Mesenteric fat pad (tissue), 1 donor: ENCODE measurements around the gene CD46. TPM values are rescaled to one million over a fixed set of nuclear protein-coding genes. Genes with fewer than 3 reads are reported as not detected.
"Not testable (repeated sequence)": the region's sequence is repeated elsewhere in the genome, so short reads cannot be mapped to it uniquely, and the experiment has no call there.

ENCODE experiments used
- DNase-seq: peaks from one replicate; pipeline ENCODE4 v3.0.0-alpha.2; 2020; ENCODE audit warnings: low spot score
- long read RNA-seq: library from polyadenylated mRNA; unstranded; transcript quantifications from one replicate; pipeline ENCODE4 v2.0.0, GENCODE V29; 2020
- total RNA-seq: library from RNA; stranded (reverse); fragmentation: NEBNext Ultra II Directional; extraction: Animal tissue kit (Norgen Biotek cat#: 25700); gene quantifications from one replicate; pipeline ENCODE4 v1.2.1, GENCODE V29; 2021
- donor health status: DM: yes; HTN: yes; CAD: no.

The CD46 gene
- total RNA-seq: 242 TPM
- long read RNA-seq, transcript CD46-204 (11 exons, 3,188 nt): major isoform, 8 of 73 reads
- long read RNA-seq, partial matches to known transcripts: 21 of 73 reads
- long read RNA-seq, other reads (novel, unspliced or antisense): 34 of 73 reads

DNA sequence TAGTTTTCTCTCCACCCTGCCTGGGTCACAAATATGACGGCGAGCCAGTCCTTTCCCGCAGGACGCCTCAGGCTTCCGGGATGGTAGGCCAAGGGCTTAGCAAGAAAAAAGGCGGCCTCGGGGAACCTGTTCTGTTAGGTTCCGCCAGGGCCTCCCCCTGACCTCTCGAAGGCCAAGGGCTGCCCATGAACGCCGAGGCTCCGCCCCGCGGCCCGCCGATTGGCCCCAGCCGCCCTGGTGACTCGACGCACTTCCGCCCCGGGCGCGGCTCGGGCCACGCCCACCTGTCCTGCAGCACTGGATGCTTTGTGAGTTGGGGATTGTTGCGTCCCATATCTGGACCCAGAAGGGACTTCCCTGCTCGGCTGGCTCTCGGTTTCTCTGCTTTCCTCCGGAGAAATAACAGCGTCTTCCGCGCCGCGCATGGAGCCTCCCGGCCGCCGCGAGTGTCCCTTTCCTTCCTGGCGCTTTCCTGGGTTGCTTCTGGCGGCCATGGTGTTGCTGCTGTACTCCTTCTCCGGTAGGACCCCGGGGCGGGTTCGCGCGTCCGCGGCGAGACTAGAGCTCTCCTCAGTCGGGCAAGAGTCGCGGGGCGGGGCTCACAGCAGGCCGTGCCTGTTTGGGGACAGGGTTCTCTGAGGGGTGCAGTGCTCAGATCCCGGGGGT is at the start of gene CD46:
Gene CD46, plus strand, starts transcription at position 265 of the 666 bp plus-strand sequence. Its CDS starts 159 bp downstream, at position 424.
- DNase-seq: peak; percentile 98

DNA sequence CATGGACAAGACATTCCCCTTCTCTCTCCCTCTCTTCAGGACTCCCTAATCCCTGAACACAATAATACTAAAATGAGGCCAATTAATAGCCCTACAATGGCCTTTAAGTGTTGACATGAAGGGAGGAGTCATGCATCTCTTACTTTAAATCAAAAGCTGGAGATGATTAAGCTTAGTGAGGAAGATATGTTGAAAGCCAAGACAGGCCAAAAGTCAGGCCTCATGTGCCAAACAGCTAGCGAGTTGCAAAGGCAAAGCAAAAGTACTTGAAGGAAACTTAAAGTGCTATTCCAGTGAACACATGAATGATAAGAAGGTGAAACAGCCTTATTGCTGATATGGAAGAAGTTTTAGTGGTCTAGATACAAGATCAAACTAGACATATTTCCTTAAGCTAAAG is 49.5 kb upstream of the CD46 start:
- no peak for DNase-seq

DNA sequence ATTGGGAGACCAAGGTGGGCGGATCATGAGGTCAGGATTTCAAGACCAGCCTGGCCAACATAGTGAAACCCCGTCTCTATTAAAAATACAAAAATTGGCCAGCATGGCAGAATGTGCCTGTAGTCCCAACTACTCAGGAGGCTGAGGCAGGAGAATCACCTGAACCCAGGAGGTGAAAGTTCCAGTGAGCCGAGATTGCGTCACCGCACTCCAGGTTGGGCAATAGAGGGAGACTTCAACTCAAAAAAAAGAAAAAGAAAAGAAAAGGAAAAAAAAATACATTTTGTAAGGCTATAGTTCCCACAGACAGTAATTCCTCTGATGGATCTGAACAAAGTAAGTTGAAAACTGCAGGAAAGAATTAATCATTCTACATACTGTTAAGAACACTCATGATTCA is 48.1 kb upstream of the CD46 start:
- DNase-seq: no peak

DNA sequence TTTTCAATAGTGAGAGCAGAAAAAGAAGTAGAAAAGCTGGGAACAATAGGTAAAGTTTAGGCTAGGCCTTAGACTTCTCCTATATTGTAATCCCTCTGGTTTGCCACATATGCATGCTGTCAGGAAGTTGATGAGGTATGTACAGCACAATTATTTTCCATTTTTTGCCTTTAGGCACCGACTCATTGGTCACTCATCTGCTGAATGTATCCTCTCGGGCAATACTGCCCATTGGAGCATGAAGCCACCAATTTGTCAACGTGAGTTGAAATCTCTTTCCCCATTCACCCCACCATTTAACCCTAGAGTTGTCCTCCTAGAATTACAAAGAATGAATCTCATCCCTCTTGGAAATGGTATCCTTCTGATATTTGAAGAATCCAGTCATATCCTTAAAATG is 43.9 kb upstream of the CD46 start:
- DNase-seq: not testable (repeated sequence)

DNA sequence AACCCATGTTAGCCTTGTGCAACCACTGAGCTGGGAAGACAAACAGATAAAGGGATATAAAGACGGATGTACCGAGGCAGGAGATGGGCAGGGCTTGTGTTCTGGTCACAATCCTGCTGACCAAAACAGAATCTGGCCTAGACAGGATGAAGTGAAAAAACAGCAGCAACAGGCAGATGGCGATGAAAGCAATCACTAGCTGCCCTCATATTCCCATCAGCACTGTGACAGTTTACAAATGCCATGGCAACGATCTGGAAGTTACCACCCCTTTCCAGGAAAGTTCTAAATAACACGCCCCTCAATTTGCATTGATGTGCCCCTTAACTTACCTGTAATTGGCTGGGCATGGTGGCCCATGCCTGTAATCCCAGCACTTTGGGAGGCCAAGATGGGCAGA is 40.6 kb upstream of the CD46 start:
- DNase-seq: no peak

DNA sequence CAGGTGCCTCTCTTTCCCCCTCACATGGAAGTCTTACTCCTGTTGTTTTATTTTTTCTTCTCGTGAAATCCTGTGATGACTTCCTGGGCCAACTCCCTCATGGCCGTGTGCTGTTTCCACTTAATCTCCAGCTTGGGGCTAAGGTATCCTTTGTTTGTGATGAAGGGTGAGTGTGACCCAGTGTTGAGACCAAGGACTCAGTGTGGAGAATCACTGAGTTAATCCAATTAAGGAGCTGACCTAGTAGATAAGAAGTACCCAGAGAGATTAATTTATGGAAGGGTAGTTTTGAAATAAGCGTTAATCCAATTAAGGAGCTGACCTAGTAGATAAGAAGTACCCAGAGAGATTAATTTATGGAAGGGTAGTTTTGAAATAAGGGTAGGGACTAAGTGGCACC is 39.2 kb upstream of the CD46 start:
- DNase-seq: not testable (repeated sequence)

DNA sequence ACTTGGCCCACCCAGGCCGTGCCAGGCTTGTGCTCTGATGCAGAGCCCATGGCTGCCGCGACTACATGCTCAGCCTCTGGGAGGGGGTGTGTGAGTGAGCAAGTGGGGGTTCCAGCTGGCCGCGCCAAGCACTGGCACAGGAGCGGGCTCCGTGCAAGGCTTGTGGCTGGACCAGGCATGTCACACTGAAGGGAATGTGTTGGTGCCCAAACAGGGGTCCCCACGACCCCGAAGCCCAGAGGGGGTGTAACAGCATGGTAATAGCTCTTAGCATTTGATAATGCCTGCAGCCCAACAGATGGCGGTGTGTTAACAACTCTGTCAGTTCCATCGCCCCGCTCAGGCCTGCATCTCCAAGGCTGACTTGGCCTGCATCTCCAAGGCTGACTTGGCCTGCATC is 38.3 kb upstream of the CD46 start:
- DNase-seq: no peak

DNA sequence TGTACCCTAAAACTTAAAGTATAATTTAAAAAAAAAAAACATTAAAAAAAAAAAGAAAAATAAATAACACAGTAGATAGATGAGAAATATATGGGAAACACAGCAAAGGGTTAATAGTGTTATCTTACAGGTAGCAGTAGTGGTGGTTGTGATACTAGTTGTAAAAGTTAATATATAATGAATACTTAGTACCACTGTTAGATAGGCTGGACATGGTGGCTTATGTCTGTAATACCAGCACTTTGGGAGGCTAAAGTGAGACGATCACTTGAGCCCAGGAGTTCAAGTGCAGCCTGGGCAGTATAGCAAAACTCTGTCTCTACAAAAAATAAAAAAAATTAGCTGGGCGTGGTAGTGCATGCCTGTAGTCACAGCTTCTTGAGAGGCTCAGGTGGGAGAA is 32.6 kb upstream of the CD46 start:
- no peak for DNase-seq

DNA sequence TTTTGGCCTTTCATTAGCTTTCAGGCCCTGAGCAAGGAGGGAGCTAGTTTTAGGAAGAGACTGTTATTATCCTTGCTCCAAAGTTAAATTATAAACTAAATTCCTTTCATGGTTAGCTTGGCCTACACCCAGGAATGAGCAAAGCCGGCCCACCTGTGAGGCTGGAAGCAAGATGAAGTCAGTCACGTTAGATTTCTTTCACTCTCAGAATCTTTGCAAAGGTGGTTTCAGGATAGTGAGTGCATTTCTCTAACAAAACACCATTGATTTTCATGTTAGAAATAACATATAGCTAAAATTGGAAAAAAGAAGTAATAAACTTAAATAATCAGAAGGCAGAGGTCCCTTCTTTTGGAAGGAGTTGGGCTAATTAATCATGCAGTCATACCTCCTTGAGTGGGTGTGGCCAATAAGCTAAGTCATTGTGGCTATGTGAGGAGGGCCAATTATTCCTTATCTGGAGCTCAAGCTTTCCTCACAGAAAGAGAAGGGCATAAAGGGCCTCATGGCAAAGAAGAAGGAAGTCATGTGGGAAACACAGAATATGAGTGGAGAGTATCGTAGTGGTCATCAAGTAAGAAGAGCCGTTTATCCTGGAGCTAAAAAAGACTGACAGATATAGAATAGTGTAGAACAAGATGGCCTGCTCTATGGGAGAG is 23.5 kb upstream of the CD46 start:
- DNase-seq: not testable (repeated sequence)

DNA sequence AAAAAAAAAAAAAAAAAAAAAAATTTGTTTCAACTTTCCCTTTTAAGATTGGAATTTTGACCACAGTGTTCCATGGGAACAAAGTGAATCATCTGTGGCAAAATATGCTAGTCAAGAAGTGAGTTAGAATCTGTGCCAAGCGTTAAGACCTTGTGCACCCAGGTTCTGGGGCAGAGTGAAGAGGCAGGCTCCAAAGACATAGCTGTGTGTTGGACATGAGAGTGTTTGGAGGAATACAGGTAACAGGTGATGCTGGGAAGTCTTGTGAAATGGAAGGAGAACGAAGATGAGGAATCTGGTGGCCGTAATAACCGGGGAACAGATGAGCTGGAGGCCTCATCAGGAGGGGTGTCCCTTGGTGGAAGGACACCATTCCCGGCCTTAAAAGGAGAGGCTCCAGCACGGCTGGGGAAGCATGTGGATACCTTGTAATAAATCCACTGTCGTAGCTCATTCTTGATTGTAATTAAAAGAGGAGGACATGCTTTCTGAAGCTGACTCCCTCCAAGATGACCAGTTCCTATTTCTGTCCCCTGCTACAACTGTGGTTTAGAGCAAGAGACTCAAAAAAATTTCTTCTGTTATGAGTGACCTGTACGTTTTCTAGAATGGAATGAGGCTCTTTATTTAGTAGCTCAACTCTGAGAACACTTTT is 14.2 kb upstream of the CD46 start:
- not testable (repeated sequence) for DNase-seq

DNA sequence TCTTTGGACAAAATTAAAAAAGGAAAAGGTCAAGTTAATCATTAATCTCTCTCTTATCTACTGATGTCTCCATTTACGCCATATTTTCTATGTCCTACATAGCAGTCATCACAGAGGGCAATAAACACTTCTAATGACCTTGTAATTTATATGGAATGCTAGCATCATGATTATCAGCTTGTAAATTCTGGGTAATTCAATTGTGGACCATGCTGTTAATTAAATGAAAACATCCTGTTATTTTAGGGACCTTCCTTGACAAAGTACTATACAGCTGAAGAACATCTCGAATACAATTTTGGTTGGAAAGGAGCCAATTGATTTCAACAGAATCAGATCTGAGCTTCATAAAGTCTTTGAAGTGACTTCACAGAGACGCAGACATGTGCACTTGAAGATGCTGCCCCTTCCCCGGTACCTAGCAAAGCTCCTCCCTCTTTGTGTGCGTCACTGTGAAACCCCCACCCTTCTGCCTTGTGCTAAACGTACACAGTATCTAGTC is 13.6 kb upstream of the CD46 start:
- not testable (repeated sequence) for DNase-seq

DNA sequence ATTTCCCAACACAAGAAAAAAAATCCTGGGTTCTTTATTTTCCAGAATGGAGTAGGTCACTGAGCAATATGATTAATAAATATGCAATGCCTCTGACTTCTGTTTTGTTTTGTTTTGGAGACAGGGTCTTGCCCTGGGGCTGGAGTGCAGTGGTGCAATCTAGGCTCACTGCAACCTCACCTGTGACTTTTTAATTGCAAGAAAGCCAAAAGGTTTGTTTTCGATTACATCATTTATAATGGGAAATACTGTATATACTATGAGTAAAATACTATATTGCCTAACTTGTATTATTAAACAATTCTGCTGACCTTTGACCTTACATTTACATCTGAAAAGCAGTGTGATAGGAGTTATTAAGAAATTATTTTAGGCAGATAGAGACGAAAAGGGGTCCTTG is 11.6 kb upstream of the CD46 start:
- no peak for DNase-seq

DNA sequence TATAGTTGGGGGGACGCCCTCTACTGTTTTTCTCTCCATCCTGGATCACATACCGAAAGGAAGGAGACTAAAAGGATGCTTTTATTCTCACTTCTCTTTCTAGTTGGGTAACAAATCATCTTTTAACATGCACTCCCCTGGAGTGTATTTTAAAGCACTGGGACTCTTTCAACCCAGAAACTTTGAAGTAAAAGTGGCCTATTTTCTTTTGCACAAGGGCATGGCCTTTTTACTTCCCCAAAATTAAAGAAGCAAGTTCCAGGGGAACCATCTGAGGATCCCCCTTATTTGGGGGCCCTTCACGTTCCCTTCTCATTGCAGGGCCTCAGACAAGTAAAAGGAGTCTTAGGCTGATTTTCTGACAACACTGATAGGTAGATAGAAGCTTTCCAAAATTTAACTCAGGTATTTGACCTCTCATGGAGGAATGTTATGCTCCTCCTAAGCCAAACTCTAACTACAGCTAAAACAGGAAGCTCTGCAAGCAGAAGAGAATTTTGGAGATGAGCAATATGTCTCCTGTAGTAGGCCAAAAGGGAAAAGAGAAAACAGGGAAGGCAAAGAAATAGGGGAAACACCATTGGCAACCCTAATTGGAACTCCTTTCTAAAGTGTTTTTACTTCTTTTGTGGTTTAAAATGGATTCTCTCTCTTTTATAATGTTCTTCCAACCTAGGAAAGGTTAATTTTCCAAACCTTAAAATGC is 8.9 kb upstream of the CD46 start:
- DNase-seq: no peak

DNA sequence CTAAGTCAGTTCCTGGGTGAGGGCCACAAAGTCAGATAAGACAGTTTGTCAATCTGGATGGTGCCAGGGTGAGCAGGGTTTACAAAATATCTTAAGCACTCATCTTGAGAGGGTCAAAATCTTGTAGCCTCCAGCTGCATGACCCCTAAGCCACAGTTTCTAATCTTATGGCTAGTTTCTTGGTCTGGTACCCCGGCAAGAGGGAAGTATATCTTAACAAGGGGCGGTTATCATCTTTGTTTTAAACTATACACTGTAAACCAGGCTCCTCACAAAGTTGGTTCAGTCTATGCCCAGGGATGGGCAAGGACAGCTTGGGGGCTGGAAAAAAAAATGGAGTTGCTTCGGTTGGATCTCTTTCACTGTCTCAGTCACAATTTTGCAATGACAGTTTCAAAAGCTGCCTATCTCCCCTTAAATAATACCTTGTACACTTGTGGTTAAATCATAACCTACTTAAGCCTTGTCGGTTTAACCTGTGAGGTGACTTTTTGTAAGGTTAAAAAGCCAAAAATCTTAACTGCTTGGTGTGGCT is 7.8 kb upstream of the CD46 start:
- no peak for DNase-seq

DNA sequence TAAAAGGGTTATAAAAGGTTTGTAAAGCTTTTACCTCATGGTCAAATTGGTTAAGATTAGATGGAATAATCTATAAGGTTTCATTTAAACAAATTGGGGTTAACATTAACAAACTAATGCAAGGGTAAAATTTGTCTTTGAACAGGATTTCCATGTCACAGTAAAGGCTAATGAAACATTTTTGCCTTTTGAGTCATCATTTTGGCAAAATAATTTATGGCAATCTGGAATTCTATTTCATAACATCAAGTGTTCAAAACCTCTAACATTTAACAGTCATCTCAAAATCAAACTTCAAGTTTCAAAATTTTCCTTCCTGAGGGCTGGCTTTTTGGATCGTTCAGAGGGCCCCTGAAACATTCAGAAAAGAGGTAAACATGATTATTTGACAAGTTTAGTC is 6.6 kb upstream of the CD46 start:
- no peak for DNase-seq

DNA sequence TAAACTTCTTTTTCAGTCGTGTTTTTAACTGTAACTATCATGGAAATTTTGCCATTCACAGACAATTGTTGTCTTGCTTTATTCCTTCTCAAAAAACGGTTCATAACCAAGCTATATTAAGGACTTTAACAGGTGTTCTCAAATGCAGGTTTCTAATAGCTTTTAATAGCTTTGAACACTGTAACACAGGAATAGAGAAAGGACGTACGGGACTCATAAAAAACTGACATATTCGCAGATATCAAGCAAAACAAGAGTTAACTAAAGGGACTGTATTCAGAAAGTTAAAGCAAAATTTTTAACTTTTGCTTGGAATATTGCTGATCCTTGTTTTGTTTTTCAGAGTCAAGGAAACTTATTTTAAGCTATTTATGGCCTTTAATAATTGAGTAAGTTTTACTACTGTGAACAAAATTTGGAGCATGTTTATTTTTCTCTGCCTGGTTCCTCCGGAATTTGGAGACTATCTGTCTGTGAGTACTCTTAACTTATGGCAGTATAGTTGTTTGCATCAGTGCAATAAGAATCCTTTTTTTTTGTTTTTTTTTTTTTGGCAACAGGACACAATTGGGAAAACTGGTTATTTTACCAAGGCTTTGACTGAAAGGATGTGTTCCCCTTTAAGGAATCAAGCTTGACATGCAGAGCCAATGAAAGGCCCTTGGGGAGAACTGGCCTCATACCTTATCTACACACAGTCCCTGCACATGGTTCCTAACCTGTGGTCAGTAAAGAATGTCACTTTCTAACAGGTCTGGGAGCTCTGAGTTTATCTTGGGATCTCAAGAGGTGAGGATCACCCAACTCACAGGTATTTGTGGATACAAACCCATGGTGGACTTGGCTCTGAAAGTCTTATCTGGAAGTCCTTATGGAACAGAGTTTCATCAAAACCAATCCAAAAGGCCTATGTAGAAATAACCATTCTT is 5.8 kb upstream of the CD46 start:
- no peak for DNase-seq

DNA sequence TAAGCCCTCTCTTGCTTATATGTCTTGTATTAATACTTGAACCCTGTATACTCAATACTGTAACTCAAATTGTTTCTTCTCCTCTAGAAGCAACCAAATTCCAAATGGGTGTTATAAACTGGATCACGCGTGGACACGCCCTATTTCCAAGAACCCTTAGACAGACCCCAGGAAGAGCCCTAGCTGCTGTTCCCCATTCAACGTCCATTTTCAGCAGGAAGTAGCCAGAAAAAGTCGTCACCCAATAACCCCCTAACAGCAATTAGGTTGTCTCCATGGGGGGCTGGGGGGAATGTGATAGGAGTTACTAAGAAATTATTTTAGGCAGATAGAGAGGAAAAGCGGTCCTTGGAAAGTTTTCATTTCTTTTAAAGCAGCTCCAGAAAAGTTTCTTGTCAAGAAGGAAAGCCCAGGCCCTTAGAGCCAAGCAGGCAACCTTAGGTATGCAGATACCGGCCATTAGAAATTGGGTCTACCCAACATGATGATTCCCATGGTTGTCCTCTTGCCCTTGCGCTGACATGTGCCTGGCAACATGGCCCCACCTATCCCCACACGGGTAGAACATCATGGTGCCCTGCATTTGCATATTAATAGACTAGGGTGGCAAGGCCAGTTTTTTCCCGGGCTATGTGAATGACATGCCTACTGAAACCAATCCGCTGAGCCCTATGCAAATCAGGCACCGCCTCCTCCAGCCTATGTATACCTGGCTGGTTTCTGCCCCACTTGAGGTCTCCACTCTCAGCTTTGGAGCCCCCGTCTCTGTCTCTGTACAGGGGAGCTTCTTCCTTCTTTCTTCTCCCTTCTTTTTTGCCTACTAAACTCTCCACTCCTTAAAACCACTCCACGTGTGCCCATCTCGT is 4.0 kb upstream of the CD46 start:
- no peak for DNase-seq

DNA sequence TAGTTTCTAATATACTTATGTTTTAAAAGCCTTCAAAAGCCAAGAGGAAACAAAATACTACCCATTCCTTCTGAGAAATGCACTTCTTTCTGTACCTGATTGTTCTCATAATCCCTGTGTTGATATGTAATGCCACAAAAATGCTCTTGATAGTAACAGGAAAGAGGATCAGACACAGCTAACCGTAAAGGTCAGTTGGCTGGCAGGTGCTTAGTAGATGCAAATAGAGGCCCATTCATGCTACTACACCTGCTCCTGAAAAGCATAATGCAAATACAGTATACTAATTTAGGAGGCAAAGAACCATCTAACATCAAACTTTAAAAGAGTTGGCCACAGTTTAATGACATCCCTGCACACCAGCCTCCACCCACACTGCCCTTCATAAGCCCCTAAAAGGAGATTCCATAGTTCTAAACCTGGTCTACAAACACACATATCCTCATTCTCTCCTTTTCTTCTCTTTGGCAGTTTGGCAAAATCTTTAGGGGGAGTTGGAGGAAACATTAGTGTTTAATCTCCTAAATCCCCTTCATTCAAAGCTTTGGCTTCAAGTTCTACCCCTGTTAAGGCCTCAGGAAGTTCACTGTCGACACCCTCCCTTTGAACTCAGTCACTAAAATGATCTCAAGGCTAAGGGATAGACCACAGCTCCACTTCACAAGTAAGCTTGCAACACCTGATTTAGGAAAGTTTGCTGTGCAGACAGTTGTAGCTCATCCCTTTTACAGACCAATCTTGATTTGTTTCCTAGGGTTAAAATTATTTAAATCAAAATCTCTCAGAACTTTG is 2.9 kb upstream of the CD46 start:
- DNase-seq: no peak
